Thymus (tissue), 11 donors: ENCODE data around the gene PXDN. TPM values are rescaled to one million over a fixed set of nuclear protein-coding genes. Genes with fewer than 3 reads are reported as not detected.

Source experiments
- DNase-seq, 9 donors: peaks; one replicate each; pipeline ENCODE4 v3.0.0-alpha.2; 2013; ENCODE audit warnings: low spot score in 9 of 9, low read depth in 6 of 9, missing footprints in 1 of 9
- H3K27ac ChIP-seq, 2 donors: one replicate each; pipeline ENCODE4 v1.5.1; 2013; ENCODE audit warnings: control low read depth in 1 of 2, low read depth in 1 of 2, low read length in 1 of 2, mild to moderate bottlenecking in 1 of 2, moderate library complexity in 1 of 2
- H3K27me3 ChIP-seq, 2 donors: one replicate each; pipeline ENCODE4 v1.5.1; 2013; ENCODE audit warnings: low read length in 1 of 2; ENCODE audit not compliant: control insufficient read depth in 2 of 2, insufficient read depth in 1 of 2
- H3K36me3 ChIP-seq, 2 donors: one replicate each; pipeline ENCODE4 v1.5.1; 2013; ENCODE audit warnings: low read length in 1 of 2, mild to moderate bottlenecking in 1 of 2, moderate library complexity in 1 of 2; ENCODE audit not compliant: control insufficient read depth in 2 of 2, insufficient read depth in 2 of 2
- H3K4me1 ChIP-seq, 2 donors: one replicate each; pipeline ENCODE4 v1.5.1; 2013; ENCODE audit warnings: low read length in 2 of 2; ENCODE audit not compliant: control insufficient read depth in 2 of 2, insufficient read depth in 2 of 2
- H3K4me3 ChIP-seq, 2 donors: one replicate each; pipeline ENCODE4 v1.5.1; 2013; ENCODE audit warnings: low read length in 2 of 2, control low read depth in 1 of 2, mild to moderate bottlenecking in 1 of 2
- H3K9me3 ChIP-seq, 2 donors: one replicate each; pipeline ENCODE4 v1.5.1; 2013; ENCODE audit warnings: low read length in 1 of 2, mild to moderate bottlenecking in 1 of 2; ENCODE audit not compliant: control insufficient read depth in 2 of 2, insufficient read depth in 1 of 2
- WGBS: extraction: QIAGEN DNeasy Blood & Tissue Kit; methylation state at CpG from one replicate; pipeline ENCODE4 v1.1.7; 2013; 5-methylcytosine and 5-hydroxymethylcytosine counted together
- polyA plus RNA-seq: library from polyadenylated mRNA; stranded (reverse); fragments of 200-250 nt; gene quantifications from one replicate; pipeline ENCODE4 v1.2.3, GENCODE V29; 2013
- total RNA-seq: library from RNA; stranded (reverse); fragments of 120-200 nt; gene quantifications from one replicate; pipeline ENCODE4 v1.2.4, GENCODE V29; 2013
- donor health status: healthy.

PXDN gene
- total and polyA plus RNA-seq, 2 donors: 3.1 to 6.4 TPM

- Histone ChIP-seq H3K9me3 (no peaks in the 10 kb centered on the region), H3K4me1 (no peaks in the 10 kb centered on the region), H3K27me3 (no peaks in the 10 kb centered on the region), H3K27ac (no peak overlapping the region), H3K36me3 (no peaks in the 10 kb centered on the region), H3K4me3 (no peak overlapping the region)
- no peak for DNase-seq
- 96% methylated on average over 20 of the region's 20 CpGs for WGBS
Measured at GRCh38 chr2:1647417-1648240, 96.7 kb downstream of the PXDN start.

GRCh38 chr2:1645761-1646476, 98.4 kb downstream of the PXDN start:
- 91% methylated on average over 19 of the region's 19 CpGs for WGBS
- H3K27me3 ChIP-seq: no peaks in the 10 kb centered on the region
- no peak overlapping the region for H3K4me3 ChIP-seq
- no peak for DNase-seq
- no peaks in the 10 kb centered on the region for H3K4me1 ChIP-seq
- no peaks in the 10 kb centered on the region for H3K36me3 ChIP-seq
- H3K27ac ChIP-seq: no peak overlapping the region
- H3K9me3 ChIP-seq: no peaks in the 10 kb centered on the region

- H3K27me3 ChIP-seq: no peaks in the 10 kb centered on the region
- no peaks in the 10 kb centered on the region for H3K4me1 ChIP-seq
- H3K27ac ChIP-seq: no peak overlapping the region
- H3K36me3 ChIP-seq: no peaks in the 10 kb centered on the region
- no peaks in the 10 kb centered on the region for H3K9me3 ChIP-seq
- no peak overlapping the region for H3K4me3 ChIP-seq
- DNase-seq: no peak
- 95% methylated on average over 14 of the region's 14 CpGs for WGBS
Measured at GRCh38 chr2:1644427-1644826, 99.9 kb downstream of the PXDN start.

- no peaks in the 10 kb centered on the region for H3K36me3 ChIP-seq
- WGBS: 93% methylated on average over 19 of the region's 19 CpGs
- no peak for DNase-seq
Measured at GRCh38 chr2:1642993-1643619, 101.2 kb downstream of the PXDN start.

DNA sequence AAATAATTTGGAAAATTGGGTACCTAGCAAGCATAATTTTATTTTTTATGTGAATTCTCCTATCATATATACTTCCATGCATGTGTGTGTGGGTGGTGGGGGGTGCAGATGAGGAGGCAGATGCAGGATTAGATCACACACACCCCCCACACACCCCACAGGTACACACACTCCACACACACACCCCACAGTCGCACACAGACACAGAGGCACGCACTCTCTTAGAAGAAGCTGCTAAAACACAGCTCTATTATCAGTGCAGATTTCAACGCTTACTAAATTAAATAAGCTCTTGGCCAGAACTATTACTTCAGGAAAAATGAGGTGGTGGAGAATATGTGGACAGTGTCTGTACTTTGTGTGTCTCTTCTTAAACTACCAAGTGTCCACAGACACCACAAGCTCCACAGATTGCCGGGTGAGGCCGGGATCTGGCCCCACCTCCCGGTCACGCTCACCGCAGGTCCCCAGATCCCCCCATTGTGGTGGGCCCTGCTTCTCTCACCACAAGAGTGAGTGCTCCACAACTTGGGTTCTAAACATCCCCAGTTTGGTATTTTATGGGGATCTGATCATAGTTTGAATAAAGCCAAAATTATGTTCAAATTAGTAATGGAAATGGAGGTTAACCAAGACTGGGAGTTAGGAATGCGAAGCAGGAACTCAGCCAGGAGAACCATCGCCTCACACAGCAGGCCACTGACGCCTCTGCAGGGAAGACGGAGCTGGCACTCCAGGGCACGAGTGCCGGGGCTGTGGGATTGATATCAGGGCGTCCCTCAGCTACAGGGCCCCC, 102.1 kb downstream of the PXDN start:
- no peak for DNase-seq
- H3K27me3 ChIP-seq: no peaks in the 10 kb centered on the region
- H3K36me3 ChIP-seq: no peaks in the 10 kb centered on the region
- no peak overlapping the region for H3K27ac ChIP-seq
- 94% methylated on average over 15 of the region's 15 CpGs for WGBS
- H3K4me1 ChIP-seq: no peaks in the 10 kb centered on the region
- H3K4me3 ChIP-seq: no peak overlapping the region
- H3K9me3 ChIP-seq: no peaks in the 10 kb centered on the region

More at GRCh38 chr2:1642993-1643619, 101.2 kb downstream of the PXDN start:
- Histone ChIP-seq H3K27ac (no peak overlapping the region), H3K4me3 (no peak overlapping the region), H3K27me3 (no peaks in the 10 kb centered on the region), H3K4me1 (no peaks in the 10 kb centered on the region), H3K9me3 (no peaks in the 10 kb centered on the region)

- 95% methylated on average over 3 of the region's 3 CpGs for WGBS
- no peak overlapping the region for H3K27ac ChIP-seq
- H3K4me1 ChIP-seq: no peaks in the 10 kb centered on the region
- no peak for DNase-seq
- H3K27me3 ChIP-seq: no peaks in the 10 kb centered on the region
- H3K9me3 ChIP-seq: no peaks in the 10 kb centered on the region
- H3K36me3 ChIP-seq: no peaks in the 10 kb centered on the region
- H3K4me3 ChIP-seq: no peak overlapping the region
Measured at GRCh38 chr2:1641523-1641922, 102.8 kb downstream of the PXDN start.

- 94% methylated on average over 17 of the region's 17 CpGs for WGBS
- H3K36me3 ChIP-seq: no peaks in the 10 kb centered on the region
- no peak for DNase-seq
- H3K27me3 ChIP-seq: no peaks in the 10 kb centered on the region
- no peaks in the 10 kb centered on the region for H3K4me1 ChIP-seq
- H3K9me3 ChIP-seq: no peaks in the 10 kb centered on the region
- no peak overlapping the region for H3K4me3 ChIP-seq
- no peak overlapping the region for H3K27ac ChIP-seq
Measured at GRCh38 chr2:1640301-1641135, 103.8 kb downstream of the PXDN start.

DNA sequence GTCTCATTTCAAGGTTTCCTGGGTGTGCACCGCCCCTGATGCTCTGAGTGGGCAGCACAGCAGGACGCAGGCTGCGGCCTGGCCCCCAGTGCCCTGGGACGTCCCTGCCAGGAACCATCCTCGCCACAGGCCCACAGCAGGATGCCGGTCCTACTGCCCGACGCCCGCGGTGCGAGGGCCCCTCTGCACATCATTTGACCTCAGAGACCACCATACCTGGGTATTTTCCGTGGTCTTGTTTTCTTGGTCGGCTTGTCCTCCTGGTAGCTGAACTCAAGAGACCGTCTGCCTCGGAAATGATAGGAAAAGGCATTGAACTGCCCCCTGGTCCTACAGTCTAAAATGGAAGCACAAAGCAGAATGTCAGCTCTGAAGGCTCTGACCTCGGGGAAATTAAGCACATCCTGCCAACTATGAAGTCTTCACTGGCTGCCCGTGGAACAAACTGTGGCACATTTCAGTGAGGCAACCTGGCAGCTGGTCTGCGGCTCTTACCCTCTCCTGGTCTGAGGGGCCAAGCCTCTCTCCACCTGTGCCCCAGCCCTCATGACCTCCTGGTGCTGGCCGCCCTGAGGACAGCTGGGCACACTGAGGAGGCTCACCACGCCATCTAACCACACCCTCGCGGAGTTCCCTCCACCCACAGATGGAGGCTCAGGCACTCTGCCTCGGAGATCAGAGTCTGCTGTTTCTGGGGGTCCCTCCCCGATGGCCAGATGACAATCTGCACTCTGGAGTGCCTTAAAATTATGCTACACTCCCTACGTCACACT, 105.0 kb downstream of the PXDN start:
- H3K4me3 ChIP-seq: no peak overlapping the region
- H3K36me3 ChIP-seq: no peaks in the 10 kb centered on the region
- no peaks in the 10 kb centered on the region for H3K9me3 ChIP-seq
- H3K4me1 ChIP-seq: no peaks in the 10 kb centered on the region
- WGBS: 95% methylated on average over 25 of the region's 25 CpGs
- no peak overlapping the region for H3K27ac ChIP-seq
- H3K27me3 ChIP-seq: no peaks in the 10 kb centered on the region
- DNase-seq: no peak
